Hepatic stellate cell (primary cell): ENCODE data around the gene CBFA2T2.
"Not testable (repeated sequence)": the region's sequence is repeated elsewhere in the genome, so short reads cannot be mapped to it uniquely, and the experiment has no call there.

Experiments
- DNase-seq: peaks from one replicate; pipeline ENCODE4 v3.0.0; 2011; ENCODE audit warnings: low spot score

CBFA2T2 gene

DNA sequence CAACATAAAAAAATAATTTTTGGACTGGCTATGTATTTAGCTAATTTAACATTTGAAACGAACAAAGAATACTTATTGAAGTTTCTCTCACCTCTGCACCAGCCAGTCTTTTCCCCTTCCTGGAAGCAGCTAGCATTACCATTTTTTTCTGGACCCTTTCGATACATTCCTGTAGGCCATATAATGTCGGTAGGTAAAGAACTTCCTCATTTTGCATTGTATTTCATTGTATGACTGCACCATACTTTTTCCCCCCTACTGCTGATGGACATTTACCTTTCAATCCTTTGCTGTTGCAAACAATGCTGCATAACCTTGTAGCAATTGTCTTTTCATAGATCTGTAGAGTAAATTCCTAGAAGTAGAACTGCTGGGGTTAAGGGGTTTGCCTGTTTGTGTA, 17.6 kb downstream of the CBFA2T2 start:
- no peak for DNase-seq

- not testable (repeated sequence) for DNase-seq
Observed at GRCh38 chr20:33508015-33508414, 18.1 kb downstream of the CBFA2T2 start.

DNA sequence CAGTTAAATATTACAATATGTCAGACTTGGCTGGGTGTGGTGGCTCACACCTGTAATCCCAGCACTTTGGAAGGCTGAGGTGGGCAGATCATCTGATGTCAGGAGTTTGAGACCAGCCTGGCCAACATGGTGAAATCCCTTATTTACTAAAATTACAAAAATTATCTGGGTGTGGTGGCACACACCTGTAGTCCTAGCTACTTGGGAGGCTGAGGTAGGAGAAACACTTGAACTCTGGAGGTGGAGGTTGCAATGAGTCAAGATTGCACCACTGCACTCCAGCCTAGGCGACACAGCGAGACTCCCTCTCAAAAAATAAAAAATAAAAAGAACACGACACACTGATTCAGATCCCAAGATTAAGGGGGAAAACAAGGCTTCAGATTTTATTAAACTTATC, 19.2 kb downstream of the CBFA2T2 start:
- DNase-seq: not testable (repeated sequence)

DNA sequence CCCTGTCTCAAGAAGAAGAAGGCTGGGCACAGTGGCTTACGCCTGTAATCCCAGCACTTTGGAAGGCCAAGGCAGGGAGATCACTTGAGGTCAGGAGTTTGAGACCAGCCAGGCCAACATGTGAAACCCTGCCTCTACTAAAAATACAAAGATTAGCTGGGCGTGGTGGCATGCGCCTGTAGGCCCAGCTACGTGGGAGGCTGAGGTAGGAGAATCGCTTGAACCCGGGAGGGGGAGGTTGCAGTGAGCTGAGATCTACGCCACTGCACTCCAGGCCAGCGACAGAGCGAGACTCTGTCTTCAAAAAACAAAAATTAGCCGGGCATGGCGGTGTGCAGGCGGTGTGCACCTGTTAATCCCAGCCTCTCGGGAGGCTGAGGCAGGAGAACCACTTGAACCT, 22.0 kb downstream of the CBFA2T2 start:
- DNase-seq: not testable (repeated sequence)

GRCh38 chr20:33515569-33516216, 25.8 kb downstream of the CBFA2T2 start:
- DNase-seq: no peak

DNA sequence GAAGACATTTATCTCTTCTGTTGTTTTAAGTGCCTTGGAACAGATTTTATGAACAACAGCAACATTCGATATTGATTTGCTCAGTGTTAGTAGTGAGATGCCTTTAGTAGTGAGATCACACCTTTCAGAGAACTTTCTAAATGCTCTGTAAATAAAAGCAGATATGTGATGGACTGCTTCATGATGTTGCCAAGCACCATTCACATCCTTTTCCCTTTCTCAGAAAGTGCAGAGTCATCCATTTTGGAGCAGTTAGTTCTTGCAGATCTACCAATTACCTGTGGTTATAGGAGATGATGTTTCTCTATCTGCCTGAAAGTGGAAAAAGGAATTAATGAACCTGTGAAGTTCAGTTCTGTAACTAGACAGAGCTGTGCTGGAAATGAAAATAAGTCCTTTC, 27.0 kb downstream of the CBFA2T2 start:
- DNase-seq: no peak

DNA sequence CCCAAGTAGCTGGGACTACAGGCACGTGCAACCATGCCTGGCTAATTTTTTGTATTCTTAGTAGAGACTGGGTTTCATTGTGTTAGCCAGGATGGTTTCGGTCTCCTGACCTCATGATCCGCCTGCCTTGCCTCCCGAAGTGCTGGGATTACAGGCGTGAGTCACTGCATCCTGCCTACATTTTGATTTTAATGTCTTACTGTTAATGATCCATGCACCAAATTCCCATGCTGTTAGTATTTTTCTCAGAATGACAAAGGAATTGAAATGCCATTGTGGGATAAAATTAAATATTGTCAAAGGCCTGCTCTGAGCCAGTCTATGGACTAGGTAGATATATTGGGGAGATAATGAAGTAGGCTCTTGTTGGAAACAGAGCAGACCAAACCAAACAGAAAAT, 28.2 kb downstream of the CBFA2T2 start:
- DNase-seq: no peak

DNA sequence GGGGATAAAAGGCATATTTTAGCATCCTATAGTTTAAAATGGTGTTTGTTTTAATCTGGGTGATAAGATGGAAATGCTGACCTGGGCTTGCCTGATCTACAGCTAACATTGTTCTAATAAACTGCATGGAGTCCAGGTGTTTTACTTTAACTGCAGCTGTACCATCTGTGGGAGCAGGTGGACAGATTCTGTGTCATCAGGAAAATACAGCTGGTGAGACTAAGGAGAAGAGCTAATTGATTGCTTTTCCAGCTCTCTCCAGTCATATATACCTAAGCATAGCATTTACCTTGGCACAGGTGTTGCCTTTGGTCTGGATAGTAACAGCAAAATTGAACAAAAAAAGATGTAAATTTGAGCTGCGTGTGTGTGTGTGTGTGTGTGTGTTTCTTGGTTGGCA, 31.6 kb downstream of the CBFA2T2 start:
- DNase-seq: no peak

DNA sequence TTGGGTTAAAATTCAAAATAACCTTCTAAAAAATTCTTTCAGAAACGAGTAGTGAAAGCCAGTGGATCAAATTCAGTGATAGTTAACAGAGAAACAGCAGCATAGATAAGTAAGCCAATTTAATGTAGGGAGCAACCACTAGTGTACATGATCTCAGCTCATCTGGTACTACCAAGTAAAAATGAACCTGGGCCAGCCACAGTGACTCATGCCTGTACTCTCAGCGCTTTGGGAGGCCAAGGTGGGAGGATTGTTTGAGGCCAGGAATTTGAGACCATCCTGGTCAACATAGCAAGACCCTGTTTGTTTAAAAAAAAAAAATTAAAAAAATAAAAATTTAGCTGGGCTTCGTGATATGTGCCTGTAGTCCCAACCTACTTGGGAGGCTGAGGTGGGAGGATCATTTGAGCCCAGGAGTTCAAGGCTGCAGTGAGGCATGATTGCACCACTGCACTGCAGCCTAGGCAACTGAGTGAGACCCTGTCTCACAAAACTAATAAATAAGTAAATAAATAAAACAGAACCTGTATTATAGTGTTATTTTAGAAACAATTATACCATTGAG, 32.4 kb downstream of the CBFA2T2 start:
- no peak for DNase-seq

GRCh38 chr20:33524261-33524660, 34.4 kb downstream of the CBFA2T2 start:
- no peak for DNase-seq

DNA sequence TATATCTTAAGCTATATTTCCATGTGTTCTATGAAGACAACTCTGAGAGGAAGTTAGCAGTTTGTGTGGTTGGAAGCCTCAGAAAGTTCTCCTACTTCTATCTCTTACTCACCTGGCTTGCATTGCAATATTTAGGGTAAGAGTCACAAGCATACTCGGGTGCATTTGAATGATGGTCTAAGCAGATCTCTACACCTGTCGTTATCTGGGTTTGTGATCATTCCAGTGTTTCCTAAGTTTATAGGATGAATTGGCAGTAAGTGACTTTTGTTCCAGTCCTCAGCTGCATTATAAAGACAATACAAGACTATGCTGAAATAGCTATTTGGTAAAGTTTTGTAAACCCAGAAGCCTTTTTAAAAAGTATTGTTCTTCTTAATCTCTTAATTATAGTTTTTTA, 36.9 kb downstream of the CBFA2T2 start:
- no peak for DNase-seq

DNA sequence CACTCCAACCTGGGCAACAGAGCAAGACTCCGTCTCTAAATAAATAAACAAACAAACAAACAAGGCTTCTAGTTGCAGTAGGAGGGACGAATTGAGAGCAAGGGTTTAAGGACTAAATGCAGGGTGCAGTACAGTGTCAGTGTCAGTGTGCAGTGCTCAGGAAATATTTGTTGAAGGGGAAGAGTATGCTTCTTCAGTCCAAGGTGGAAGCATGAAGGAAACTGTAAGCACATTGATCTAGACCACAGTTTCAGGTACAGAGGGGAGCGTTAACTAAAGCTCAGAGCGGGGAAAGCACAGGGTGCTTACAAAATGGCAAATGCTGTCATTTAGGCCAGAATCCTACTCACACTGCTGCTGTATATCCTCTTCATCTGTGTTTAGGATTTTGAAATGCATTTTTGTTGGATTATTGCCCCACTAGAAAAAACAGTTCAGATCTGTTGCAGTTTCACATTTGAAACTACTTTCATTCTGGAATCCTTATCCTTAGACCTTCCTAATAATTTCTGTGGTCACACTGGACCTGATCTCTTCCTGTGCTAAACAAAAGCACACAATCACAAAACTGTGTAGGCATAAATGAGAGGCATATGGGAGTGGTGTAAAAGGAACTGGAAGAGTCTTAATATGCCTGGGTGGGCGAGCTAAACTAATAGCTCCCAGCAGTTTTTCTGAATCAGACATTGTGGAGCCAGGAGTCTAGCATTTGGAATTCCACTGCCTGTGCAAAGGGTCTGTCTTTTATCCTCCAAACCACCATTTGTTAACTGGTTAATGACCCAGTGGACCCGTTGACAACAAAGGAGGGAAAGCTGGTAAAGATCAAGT, 41.4 kb downstream of the CBFA2T2 start:
- DNase-seq: peak; percentile 18

GRCh38 chr20:33531885-33532284, 42.0 kb downstream of the CBFA2T2 start:
- no peak for DNase-seq

DNA sequence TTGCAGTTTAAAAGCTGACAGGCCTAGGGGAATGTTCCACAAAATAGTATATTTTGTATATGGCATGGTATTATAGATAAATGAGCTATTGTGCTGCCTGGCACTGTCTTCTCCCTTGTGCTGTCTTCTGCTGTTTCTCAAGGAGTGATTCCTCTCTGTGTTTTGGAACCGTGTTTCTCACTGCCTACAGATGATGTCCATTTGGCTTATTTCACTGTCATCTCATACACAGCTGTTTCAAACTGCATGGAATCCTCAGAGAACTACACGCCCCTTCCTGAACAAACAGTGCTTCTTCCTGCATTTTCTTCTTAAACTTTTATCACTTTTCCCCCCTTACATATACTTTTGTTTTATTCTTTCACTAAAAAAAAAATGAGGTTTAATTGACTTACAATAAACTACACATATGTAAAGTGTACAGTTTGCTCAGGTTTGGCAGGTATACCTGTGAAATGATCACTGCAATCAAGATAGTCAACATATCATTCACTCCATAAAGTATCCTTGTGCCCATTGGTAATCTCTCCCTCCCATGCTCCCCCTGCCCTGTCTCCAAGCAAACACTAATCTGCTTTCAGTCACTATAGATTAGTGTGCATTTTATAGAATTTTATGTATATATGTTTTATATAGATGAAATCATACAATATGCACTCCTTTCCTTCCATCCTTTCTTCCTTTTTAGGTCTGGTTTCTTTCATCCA, 43.0 kb downstream of the CBFA2T2 start:
- peak; percentile 21 for DNase-seq

GRCh38 chr20:33535717-33536116, 45.8 kb downstream of the CBFA2T2 start:
- DNase-seq: not testable (repeated sequence)

DNA sequence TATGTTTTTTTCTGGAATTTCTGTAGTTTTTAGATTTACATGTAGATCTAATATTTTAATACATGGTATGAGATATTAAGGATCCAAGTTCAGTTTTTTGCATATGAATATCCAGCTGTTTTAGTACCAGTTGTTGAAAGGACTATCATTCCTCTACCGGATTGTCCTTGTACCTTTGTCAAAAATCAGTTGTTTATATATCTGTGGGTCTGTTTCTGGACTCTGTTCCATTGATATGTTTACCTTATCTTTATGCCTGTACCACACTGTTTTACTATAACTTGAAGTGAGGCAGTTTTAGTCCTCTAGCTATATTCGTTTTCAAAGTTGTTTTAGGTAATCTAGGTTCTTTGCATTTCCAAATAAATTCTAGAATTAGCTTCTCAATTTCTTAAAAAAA, 47.7 kb downstream of the CBFA2T2 start:
- no peak for DNase-seq

- DNase-seq: no peak
Observed at GRCh38 chr20:33539129-33539528, 49.2 kb downstream of the CBFA2T2 start.

GRCh38 chr20:33540427-33540826, 50.5 kb downstream of the CBFA2T2 start:
- DNase-seq: no peak

DNA sequence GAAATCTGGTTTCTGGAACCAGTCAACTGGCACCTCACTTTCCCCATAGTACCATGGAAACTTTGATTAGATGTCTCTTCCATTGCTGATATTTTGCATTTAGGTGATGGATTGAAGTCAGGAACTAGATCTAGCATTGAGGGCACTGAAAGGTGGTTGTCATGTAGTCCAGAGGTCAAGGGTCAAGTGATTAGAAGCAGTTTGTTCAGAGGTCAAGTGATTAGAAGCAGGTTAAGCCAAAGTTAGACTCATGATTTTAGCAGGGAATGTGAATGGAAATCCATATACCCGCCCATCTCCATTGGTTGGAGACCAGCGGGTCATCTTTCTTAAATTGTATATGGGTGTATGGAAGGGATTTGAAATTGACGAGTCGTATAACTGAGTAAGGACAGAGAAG, 51.2 kb downstream of the CBFA2T2 start:
- DNase-seq: no peak

DNA sequence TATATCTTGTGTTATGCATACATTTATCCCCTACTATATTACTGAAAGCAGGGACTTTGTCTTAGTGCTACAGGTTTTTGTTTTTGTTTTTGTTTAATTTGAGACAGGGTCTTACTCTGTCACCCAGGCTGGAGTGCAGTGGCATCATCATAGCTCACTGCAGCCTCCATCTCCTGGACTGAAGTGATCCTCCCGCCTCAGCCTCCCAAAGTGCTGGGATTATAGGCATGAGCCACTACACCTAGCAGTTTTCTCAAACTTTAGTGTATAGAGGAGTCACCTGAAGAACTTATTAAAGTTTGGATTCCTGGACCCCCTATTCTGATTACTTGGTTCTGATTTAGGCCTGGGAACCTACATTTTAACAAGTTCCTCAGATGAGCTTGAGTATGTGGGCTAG, 51.9 kb downstream of the CBFA2T2 start:
- DNase-seq: no peak

- no peak for DNase-seq
Observed at GRCh38 chr20:33545763-33546162, 55.9 kb downstream of the CBFA2T2 start.

- no peak for DNase-seq
Observed at GRCh38 chr20:33549229-33549999, 59.5 kb downstream of the CBFA2T2 start.
